C4-2B (cell line): ENCODE measurements around the gene NELL1.

Experiments used
- ZFX ChIP-seq: fragments of 450-650 bp; IDR thresholded peaks from 2 replicates; pipeline ENCODE4 v1.6.1; 2017
- TF ChIP-seq, protein P1 (sequence below): fragments of 450-650 bp; conservative IDR thresholded peaks from 2 replicates; pipeline ENCODE4 v1.5.1; 2017; ENCODE audit warnings: mild to moderate bottlenecking

DNA sequence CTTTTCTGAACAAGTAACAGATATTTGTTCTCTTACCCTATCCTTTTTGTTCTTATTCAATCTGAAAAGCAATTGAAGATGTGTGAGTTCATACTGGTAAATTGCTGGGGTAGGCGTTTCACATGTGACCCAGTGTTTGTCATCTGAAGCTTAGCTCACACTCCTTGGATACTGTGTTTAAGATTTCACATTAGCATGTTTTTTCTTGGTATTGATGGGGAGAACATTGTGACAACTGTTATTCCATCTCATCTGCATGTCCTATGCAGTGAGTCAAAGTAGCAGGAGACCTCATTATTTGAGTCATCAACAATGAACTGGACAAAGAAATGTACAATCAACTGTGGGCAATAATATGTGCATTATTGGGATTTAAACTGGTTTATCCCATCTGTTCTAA is 831.9 kb downstream of the NELL1 start:
- TF ChIP-seq ZFX = no peak
- TF ChIP-seq, protein P1, sequence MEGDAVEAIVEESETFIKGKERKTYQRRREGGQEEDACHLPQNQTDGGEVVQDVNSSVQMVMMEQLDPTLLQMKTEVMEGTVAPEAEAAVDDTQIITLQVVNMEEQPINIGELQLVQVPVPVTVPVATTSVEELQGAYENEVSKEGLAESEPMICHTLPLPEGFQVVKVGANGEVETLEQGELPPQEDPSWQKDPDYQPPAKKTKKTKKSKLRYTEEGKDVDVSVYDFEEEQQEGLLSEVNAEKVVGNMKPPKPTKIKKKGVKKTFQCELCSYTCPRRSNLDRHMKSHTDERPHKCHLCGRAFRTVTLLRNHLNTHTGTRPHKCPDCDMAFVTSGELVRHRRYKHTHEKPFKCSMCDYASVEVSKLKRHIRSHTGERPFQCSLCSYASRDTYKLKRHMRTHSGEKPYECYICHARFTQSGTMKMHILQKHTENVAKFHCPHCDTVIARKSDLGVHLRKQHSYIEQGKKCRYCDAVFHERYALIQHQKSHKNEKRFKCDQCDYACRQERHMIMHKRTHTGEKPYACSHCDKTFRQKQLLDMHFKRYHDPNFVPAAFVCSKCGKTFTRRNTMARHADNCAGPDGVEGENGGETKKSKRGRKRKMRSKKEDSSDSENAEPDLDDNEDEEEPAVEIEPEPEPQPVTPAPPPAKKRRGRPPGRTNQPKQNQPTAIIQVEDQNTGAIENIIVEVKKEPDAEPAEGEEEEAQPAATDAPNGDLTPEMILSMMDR = no peak
